A549 treated with Hydrocortisone at 1 μM for 4 hours (cell line): Measurements from ENCODE around the gene ZNF778. TPM values are rescaled to one million over a fixed set of nuclear protein-coding genes. Genes with fewer than 3 reads are reported as not detected.

ENCODE experiments used
- total RNA-seq: library from RNA; stranded (reverse); fragments of 200-300 nt; extraction: Qiagen RNA extraction; gene quantifications from 5 replicates; pipeline ENCODE4 v1.2.3, GENCODE V29; 2022

ZNF778 gene
- 8.3 to 11.7 TPM (median 10.5 TPM) in 5 replicates for total RNA-seq

DNA sequence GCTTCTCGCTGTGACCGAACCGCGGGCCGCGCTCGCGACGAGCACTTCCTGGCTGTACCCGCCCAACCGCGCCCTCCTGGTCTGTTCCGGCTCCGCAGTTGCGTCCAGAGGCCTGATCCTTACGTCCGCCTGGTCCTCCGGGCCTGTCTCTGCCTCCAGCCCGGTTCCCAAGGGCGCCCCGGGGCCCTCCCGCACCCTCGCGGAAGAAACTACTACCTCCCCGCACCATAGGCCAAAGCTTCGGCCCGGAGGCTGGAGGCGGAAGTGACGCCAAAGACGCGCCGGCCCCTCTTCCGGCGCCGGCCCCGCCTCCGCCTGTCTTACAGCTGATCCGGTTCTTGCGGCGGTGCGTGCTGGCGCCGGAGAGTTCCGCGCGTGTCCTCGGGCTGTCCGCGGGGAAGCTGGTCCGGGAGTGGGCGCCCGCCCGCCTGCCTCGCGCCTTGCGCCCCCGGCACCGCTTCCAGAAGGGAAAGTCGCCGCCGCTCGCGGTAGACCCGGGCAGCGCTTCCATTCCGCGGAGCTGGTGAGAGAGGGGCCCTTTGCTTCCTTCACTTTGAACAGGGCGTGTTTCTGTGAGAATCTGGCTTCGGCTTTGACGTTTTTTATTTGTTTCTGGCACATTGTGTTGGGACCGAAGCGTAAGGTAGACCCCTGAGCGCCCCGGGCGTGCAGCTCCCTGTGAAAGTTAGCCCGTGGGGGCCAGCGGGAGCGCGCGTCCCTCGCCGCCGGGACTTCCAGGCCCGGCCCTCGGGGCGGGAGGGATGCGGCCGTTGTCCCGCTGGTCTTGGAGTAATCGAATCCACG lies at the start of gene ZNF778:
Gene ZNF778, plus strand, starts transcription at position 316 of the 804 bp plus-strand sequence. CDS start 3,425 bp downstream, outside the sequence.

DNA sequence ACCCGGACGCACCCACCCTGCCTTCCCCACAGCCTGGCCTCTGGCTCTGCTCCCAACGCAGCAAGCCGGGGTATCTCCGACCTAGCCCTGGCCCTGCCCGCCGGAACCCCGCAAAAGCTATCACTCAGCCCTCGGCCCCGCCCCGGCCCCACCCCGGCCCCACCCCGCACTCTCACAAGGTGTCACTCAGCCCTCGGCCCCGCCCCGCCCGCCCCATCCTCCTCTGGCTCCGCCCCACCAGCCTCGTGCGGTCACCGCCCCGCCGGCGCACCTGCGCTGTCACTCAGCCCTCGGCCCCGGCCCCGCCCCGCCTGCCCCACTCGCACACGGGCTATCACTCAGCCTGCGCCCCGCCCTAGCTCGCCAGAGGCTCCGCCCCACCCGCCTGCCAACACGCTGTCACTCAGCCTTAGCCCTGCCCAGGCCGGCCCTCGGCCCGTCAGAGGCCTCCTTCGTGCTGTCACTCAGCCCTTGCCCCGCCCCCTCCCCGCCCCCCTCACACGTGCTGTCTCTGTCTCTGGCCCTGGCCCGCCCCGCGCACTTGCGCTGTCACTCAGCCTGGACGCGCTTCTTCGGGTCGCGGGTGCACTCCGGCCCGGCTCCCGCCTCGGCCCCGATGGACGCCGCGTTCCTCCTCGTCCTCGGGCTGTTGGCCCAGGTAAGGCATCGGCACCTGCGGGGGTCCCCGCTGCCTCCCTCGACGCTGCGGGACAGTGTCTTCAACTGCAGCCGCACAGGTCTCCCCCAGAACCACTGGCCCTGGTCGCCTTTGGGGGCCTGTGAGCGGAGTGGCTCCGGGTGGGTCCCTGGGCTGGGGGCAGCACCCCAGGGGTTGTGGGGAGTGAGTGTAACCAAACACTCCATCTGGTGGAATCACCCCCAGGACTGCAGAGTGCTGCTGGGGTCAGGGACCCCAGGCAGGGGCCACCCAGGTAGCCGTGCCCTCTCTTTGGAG lies 46.0 kb upstream of the ZNF778 start, which contains the start of gene CDH15:
Gene CDH15, plus strand, starts transcription at position 533 of the 955 bp plus-strand sequence. Its CDS starts 84 bp downstream, at position 617.

DNA sequence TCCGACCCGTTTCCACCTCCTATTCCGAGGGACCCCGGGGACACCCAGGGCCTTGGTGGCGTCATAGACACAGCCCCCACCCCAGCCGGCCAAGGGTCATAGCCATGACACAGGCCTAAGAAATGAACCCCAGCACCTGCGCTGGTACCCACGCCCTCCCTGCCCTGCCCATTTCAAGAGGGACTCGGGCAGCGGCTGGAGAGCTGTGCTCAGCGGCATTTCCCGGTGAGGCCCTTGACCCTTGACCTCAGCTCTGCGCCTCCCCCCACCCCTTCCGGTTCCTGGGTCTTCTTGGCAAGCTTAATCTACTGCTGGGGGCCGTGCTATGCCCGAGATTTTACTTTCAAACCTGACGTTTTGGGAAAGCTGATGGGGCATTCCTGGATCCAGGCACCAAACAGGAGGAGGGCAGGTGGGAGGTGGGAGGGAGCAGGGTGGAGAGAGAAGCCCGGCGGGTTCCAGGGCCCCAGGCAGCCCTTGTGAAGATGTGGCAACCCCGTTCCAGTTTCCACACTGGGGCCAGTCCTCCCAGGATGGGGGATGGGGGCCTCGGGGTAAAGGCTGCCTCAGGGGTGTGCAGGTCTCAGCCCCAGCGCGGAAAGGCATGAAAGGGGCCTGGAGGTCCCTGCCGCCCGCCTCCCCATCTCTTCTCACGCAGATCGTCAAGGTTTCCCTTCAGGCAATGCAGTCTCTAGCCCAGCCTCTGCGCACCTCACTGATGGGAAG lies 17.2 kb upstream of the ZNF778 start, which contains the start of gene SLC22A31:
Gene SLC22A31, minus strand, starts transcription at position 414 of the 726 bp plus-strand sequence. Its CDS starts 36 bp downstream, at position 378.

Other genes starting within 250 kb of the ZNF778 start
- gene CBFA2T3, start 240.5 kb upstream of the ZNF778 start, total RNA-seq, result 0.31 to 0.85 TPM (median 0.77 TPM) in 5 replicates
- gene ACSF3, start 123.9 kb upstream of the ZNF778 start, total RNA-seq, result 17.3 to 21.2 TPM (median 18.9 TPM) in 5 replicates
- 0.08 to 0.20 TPM (median 0.16 TPM) in 5 replicates for gene CDH15, start 46.0 kb upstream of the ZNF778 start, total RNA-seq
- gene SLC22A31, start 17.2 kb upstream of the ZNF778 start, total RNA-seq, result 0.92 to 1.9 TPM (median 1.4 TPM) in 5 replicates